Aorta (tissue), 5 donors: Measurements from ENCODE around the gene RPS6KA4. TPM values are rescaled to one million over a fixed set of nuclear protein-coding genes. Genes with fewer than 3 reads are reported as not detected.

Source experiments
- ATAC-seq: fragments of 200-7000 bp; cut with Tn5 transposase; one replicate; pipeline ENCODE4 v1.9.1; 2022; ENCODE audit warnings: moderate library complexity; ENCODE audit not compliant: low FRiP score
- DNase-seq, 2 donors: peaks; one replicate each; pipeline ENCODE4 v3.0.0-alpha.2; 2020
- H3K27ac ChIP-seq, 2 donors: one replicate each; pipeline ENCODE4 v1.5.1; 2013; ENCODE audit warnings: low read length in 2 of 2, mild to moderate bottlenecking in 2 of 2, moderate library complexity in 2 of 2, control low read depth in 1 of 2, inconsistent platforms in 1 of 2, low read depth in 1 of 2
- H3K27me3 ChIP-seq, 2 donors: one replicate each; pipeline ENCODE4 v1.6.1; 2013; ENCODE audit warnings: control low read depth in 1 of 2, low read length in 1 of 2, mild to moderate bottlenecking in 1 of 2, moderate library complexity in 1 of 2; ENCODE audit not compliant: insufficient read depth in 2 of 2, control insufficient read depth in 1 of 2
- H3K36me3 ChIP-seq, 2 donors: one replicate each; pipeline ENCODE4 v1.6.1; 2013; ENCODE audit warnings: control low read depth in 1 of 2, low read length in 1 of 2, mild to moderate bottlenecking in 1 of 2; ENCODE audit not compliant: insufficient read depth in 2 of 2, control insufficient read depth in 1 of 2
- H3K4me1 ChIP-seq, 2 donors: one replicate each; pipeline ENCODE4 v1.6.1; 2013; ENCODE audit warnings: low read length in 2 of 2, control low read depth in 1 of 2, mild to moderate bottlenecking in 1 of 2, moderate library complexity in 1 of 2; ENCODE audit not compliant: insufficient read depth in 2 of 2, control insufficient read depth in 1 of 2
- H3K4me3 ChIP-seq, 2 donors: one replicate each; pipeline ENCODE4 v1.5.1; 2013; ENCODE audit warnings: low read length in 2 of 2, control low read depth in 1 of 2, mild to moderate bottlenecking in 1 of 2
- H3K9me3 ChIP-seq: one replicate; pipeline ENCODE4 v1.6.1; 2013; ENCODE audit warnings: mild to moderate bottlenecking, low read length; ENCODE audit not compliant: control insufficient read depth
- WGBS, 2 donors: extraction: QIAGEN DNeasy Blood & Tissue Kit; methylation state at CpG; one replicate each; pipeline ENCODE4 v1.1.7; 2013; 5-methylcytosine and 5-hydroxymethylcytosine counted together
- intact Hi-C, 2 donors: fragments of 100-400 bp; cut with DNase I; formaldehyde crosslinking; loops; one replicate each; pipeline versions ENCODE4 v1.14.2 to v1.15.0; 2022
- polyA plus RNA-seq, 2 donors: library from polyadenylated mRNA; stranded (reverse); fragments of 200-250 nt; gene quantifications; one replicate each; pipeline ENCODE4 v1.2.3, GENCODE V29; 2013
- total RNA-seq, 2 donors: library from RNA; stranded (reverse); fragmentation: NEBNext Ultra II Directional; extraction: Animal tissue kit (Norgen Biotek cat#: 25700); gene quantifications; one replicate each; pipeline ENCODE4 v1.2.1, GENCODE V29; 2021
- donor health status: healthy with polysubstance abuse.
- donor health status: Bipolar disorder and iron deficiency.
- donor health status: DM: no; HTN: no; CAD: no.
- donor health status: DM: no; HTN: no; CAD: no.
- donor health status: DM: yes; HTN: yes; CAD: no.

RPS6KA4 gene
- total and polyA plus RNA-seq, 4 donors, result 14.1 to 31.8 (median 26.5) TPM

- intact Hi-C loops, result no loop called here
- peak in 1 of 2 donors; percentile 70 for DNase-seq
- 92 to 93% methylated on average over 31 to 33 of the region's 33 CpGs for WGBS, 2 donors
These were observed 6.6 kb upstream of the RPS6KA4 start for GRCh38 chr11:64352099-64352994.

GRCh38 chr11:64352995-64353714, 5.8 kb upstream of the RPS6KA4 start:
- Histone ChIP-seq H3K27me3 (no peaks in the 10 kb centered on the region), H3K9me3 (no peaks in the 10 kb centered on the region), H3K36me3 (no peaks in the 10 kb centered on the region), H3K4me3 (no peak overlapping the region), H3K4me1 (no peaks in the 10 kb centered on the region), H3K27ac (no peak overlapping the region)
- no peak for ATAC-seq
- intact Hi-C loops, result no loop called here
- 86 to 90% methylated on average over 34 of the region's 34 CpGs for WGBS, 2 donors
- no peak for DNase-seq

More at GRCh38 chr11:64352099-64352994, 6.6 kb upstream of the RPS6KA4 start:
- no peak overlapping the region for H3K4me3 ChIP-seq
- H3K36me3 ChIP-seq, result no peaks in the 10 kb centered on the region
- H3K27ac ChIP-seq, result no peak overlapping the region
- no peaks in the 10 kb centered on the region for H3K27me3 ChIP-seq
- ATAC-seq, result no peak
- H3K4me1 ChIP-seq, result no peaks in the 10 kb centered on the region
- H3K9me3 ChIP-seq, result no peaks in the 10 kb centered on the region

- no peaks in the 10 kb centered on the region for H3K4me1 ChIP-seq
- intact Hi-C loops, result no loop called here
- no peaks in the 10 kb centered on the region for H3K27me3 ChIP-seq
- no peaks in the 10 kb centered on the region for H3K9me3 ChIP-seq
- no peak for ATAC-seq
- 82 to 85% methylated on average over 18 to 20 of the region's 20 CpGs for WGBS, 2 donors
- H3K4me3 ChIP-seq, result no peak overlapping the region
- DNase-seq, result no peak
- H3K27ac ChIP-seq, result no peak overlapping the region
- no peaks in the 10 kb centered on the region for H3K36me3 ChIP-seq
These were observed 5.1 kb upstream of the RPS6KA4 start for GRCh38 chr11:64353715-64354506.

- no peak overlapping the region for H3K27ac ChIP-seq
These were observed 3.7 kb upstream of the RPS6KA4 start for GRCh38 chr11:64355078-64355940.

GRCh38 chr11:64356498-64357411, 2.2 kb upstream of the RPS6KA4 start:
- ATAC-seq (no peak), DNase-seq (peak; percentile 50 to 77)
- Histone ChIP-seq H3K27me3 (no peaks in the 10 kb centered on the region), H3K4me1 (no peaks in the 10 kb centered on the region), H3K4me3 (no peak overlapping the region), H3K9me3 (no peaks in the 10 kb centered on the region), H3K27ac (no peak overlapping the region), H3K36me3 (no peaks in the 10 kb centered on the region)
- intact Hi-C loops, result loop anchor here in 1 of 2 donors (5.0 kb wide), 1 partner anchor 39 kb away; the partner anchor contains the start of genes PRDX5 and TRMT112
- WGBS, 2 donors, result 83 to 84% methylated on average over 25 of the region's 25 CpGs

More at GRCh38 chr11:64355078-64355940, 3.7 kb upstream of the RPS6KA4 start:
- H3K4me1 ChIP-seq, result no peaks in the 10 kb centered on the region
- no peaks in the 10 kb centered on the region for H3K27me3 ChIP-seq
- ATAC-seq (peak; percentile 70), DNase-seq (peak; percentile 89 to 94)
- intact Hi-C loops, result loop anchor here (1.0 to 5.0 kb wide), 2 partner anchors 37 to 38 kb away; partner anchors contain the start of genes PRDX5 (in 2 of the 2) and TRMT112 (in 1 of the 2)
- peak overlapping the region in 1 of 2 donors; percentile 7 for H3K4me3 ChIP-seq
- H3K36me3 ChIP-seq, result no peaks in the 10 kb centered on the region
- WGBS, 2 donors, result 5% methylated on average over 22 to 23 of the region's 23 CpGs
- H3K9me3 ChIP-seq, result no peaks in the 10 kb centered on the region

GRCh38 chr11:64357446-64357845, 1.5 kb upstream of the RPS6KA4 start:
- Histone ChIP-seq H3K36me3 (peaks cover 0 to 1% of the 10 kb centered on the region in 2 donors), H3K4me3 (no peak overlapping the region), H3K9me3 (no peaks in the 10 kb centered on the region), H3K27ac (no peak overlapping the region), H3K4me1 (no peaks in the 10 kb centered on the region), H3K27me3 (no peaks in the 10 kb centered on the region)
- ATAC-seq, result no peak
- WGBS, 2 donors, result 86 to 92% methylated on average over 6 of the region's 6 CpGs
- DNase-seq, result peak in 1 of 2 donors; percentile 49
- intact Hi-C loops, result loop anchor here in 1 of 2 donors (5.0 kb wide), 1 partner anchor 40 kb away; the partner anchor contains the start of genes PRDX5 and TRMT112

- WGBS, 2 donors, result 43 to 49% methylated on average over 13 of the region's 13 CpGs
- no peaks in the 10 kb centered on the region for H3K27me3 ChIP-seq
- DNase-seq (peak in 1 of 2 donors; percentile 64), ATAC-seq (peak; percentile 16)
- H3K36me3 ChIP-seq, result peaks cover 2% of the 10 kb centered on the region in 2 donors
- no peaks in the 10 kb centered on the region for H3K4me1 ChIP-seq
- no peaks in the 10 kb centered on the region for H3K9me3 ChIP-seq
- peak overlapping the region in 1 of 2 donors; percentile 87 for H3K27ac ChIP-seq
- intact Hi-C loops, result loop anchor here in 1 of 2 donors (5.0 kb wide), 1 partner anchor 41 kb away; the partner anchor contains the start of genes PRDX5 and TRMT112
- no peak overlapping the region for H3K4me3 ChIP-seq
These were observed 942 bp upstream of the RPS6KA4 start for GRCh38 chr11:64357904-64358535.
